A549 (cell line): ENCODE data around the gene ZNF423. TPM values are rescaled to one million over a fixed set of nuclear protein-coding genes. Genes with fewer than 3 reads are reported as not detected.
A peak's percentile ranks its signal among the peaks of the same experiment; 100 is the strongest.

ENCODE experiments used
- ATAC-seq, 2 experiments: fragments of 200-7000 bp in 1 of 2; fragments of >200 bp in 1 of 2; cut with Nextera tagmentation in 1 of 2; cut with Tn5 transposase in 1 of 2; 3 replicates each; pipeline versions ENCODE4 v1.8.0 to v1.9.1; 2018 to 2020; ENCODE audit warnings: mild to moderate bottlenecking in 1 of 2, moderate library complexity in 1 of 2
- CTCF ChIA-PET: fragments of 300-600 bp; sonication (Branson Sonifier 250); formaldehyde crosslinking; extraction: SDS; loops from one replicate; lab custom pipeline; 2021; ENCODE audit warnings: antibody characterized with exemption, inconsistent platforms; lab: Yijun Ruan, JAX
- POLR2A ChIA-PET: fragments of 350-600 bp; formaldehyde crosslinking; extraction: SDS; loops from one replicate; lab custom pipeline; 2021; ENCODE audit warnings: antibody characterized with exemption, inconsistent platforms; lab: Yijun Ruan, JAX
- DNase-seq, 2 experiments: peaks; one replicate each; pipeline versions ENCODE4 v3.0.0 to v3.0.0-alpha.2; 2011 to 2016; ENCODE audit warnings: low read depth in 1 of 2, low spot score in 1 of 2
- FAIRE-seq: peaks from 2 replicates; lab custom pipeline; 2011; peaks lifted over from hg19 to GRCh38; lab: Jason Lieb, UNC
- H3K27ac ChIP-seq, 2 experiments: fragments of >200 bp; sonication (Bioruptor Twin); formaldehyde crosslinking; 3 replicates each; pipeline ENCODE4 v1.5.1; 2016 to 2017
- H3K4me1 ChIP-seq: fragments of >200 bp; sonication (Bioruptor Twin); formaldehyde crosslinking; 3 replicates; pipeline ENCODE4 v1.6.1; 2016
- H3K4me2 ChIP-seq: fragments of >200 bp; sonication (Bioruptor Twin); formaldehyde crosslinking; 3 replicates; pipeline ENCODE4 v1.6.1; 2016
- H3K4me3 ChIP-seq: fragments of >200 bp; sonication (Bioruptor Twin); formaldehyde crosslinking; 3 replicates; pipeline ENCODE4 v1.5.1; 2016
- H3K9me3 ChIP-seq: fragments of >200 bp; sonication (Bioruptor Twin); formaldehyde crosslinking; 3 replicates; pipeline ENCODE4 v1.6.1; 2016
- BHLHE40 ChIP-seq: IDR thresholded peaks from 2 replicates; pipeline ENCODE4 v1.6.1; 2012; ENCODE audit warnings: low read depth, low read length, inconsistent platforms
- EHF ChIP-seq: fragments of 250-450 bp; sonication (Bioruptor Pico); IDR thresholded peaks from 2 replicates; pipeline ENCODE4 v1.5.0; 2020; ENCODE audit warnings: mild to moderate bottlenecking
- EP300 ChIP-seq, 2 experiments: fragments of >200 bp; sonication (Bioruptor Twin); formaldehyde crosslinking; IDR thresholded peaks; 2 replicates in 1 of 2; 3 replicates in 1 of 2; pipeline ENCODE4 v1.6.1; 2016 to 2017
- HDAC2 ChIP-seq: fragments of 200-600 bp; sonication (generic); IDR thresholded peaks from 2 replicates; pipeline ENCODE4 v1.6.1; 2016
- HEYL ChIP-seq: fragments of 250-450 bp; sonication (Bioruptor Pico); IDR thresholded peaks from 2 replicates; pipeline ENCODE4 v1.8.0; 2021; ENCODE audit warnings: mild to moderate bottlenecking, moderate library complexity
- HOXB5 ChIP-seq: fragments of 250-450 bp; sonication (Bioruptor Pico); IDR thresholded peaks from 2 replicates; pipeline ENCODE4 v1.5.0; 2020; ENCODE audit warnings: mild to moderate bottlenecking, moderate library complexity
- KDM1A ChIP-seq: fragments of 200-600 bp; sonication (generic); IDR thresholded peaks from 2 replicates; pipeline ENCODE4 v1.6.1; 2016; ENCODE audit warnings: low read depth, mild to moderate bottlenecking
- KDM5A ChIP-seq: fragments of 200-600 bp; sonication (generic); IDR thresholded peaks from 2 replicates; pipeline ENCODE4 v1.6.1; 2016; ENCODE audit warnings: antibody characterized with exemption, mild to moderate bottlenecking
- MAFK ChIP-seq: fragments of 450-650 bp; IDR thresholded peaks from 2 replicates; pipeline ENCODE4 v1.6.1; 2014; ENCODE audit not compliant: partially characterized antibody
- NPAS2 ChIP-seq: fragments of 250-450 bp; sonication (Bioruptor Pico); IDR thresholded peaks from 2 replicates; pipeline ENCODE4 v1.8.0; 2022; ENCODE audit warnings: mild to moderate bottlenecking, moderate library complexity, borderline replicate concordance
- NR3C1 ChIP-seq: fragments of >200 bp; sonication (Bioruptor Twin); formaldehyde crosslinking; IDR thresholded peaks from 3 replicates; pipeline ENCODE4 v1.6.1; 2017
- RAD21 ChIP-seq, 2 experiments: fragments of >200 bp in 1 of 2; sonication (Bioruptor Twin) in 1 of 2; formaldehyde crosslinking in 1 of 2; IDR thresholded peaks in 1 of 2; conservative IDR thresholded peaks in 1 of 2; 2 replicates in 1 of 2; 3 replicates in 1 of 2; pipeline ENCODE4 v1.6.1; 2012 to 2018; ENCODE audit warnings: inconsistent platforms in 1 of 2
- RARB ChIP-seq: fragments of 250-450 bp; sonication (Bioruptor Pico); IDR thresholded peaks from 2 replicates; pipeline ENCODE4 v1.8.0; 2021; ENCODE audit warnings: mild to moderate bottlenecking, moderate library complexity
- SMC3 ChIP-seq: fragments of >200 bp; sonication (Bioruptor Twin); formaldehyde crosslinking; IDR thresholded peaks from 3 replicates; pipeline ENCODE4 v1.6.1; 2018; ENCODE audit warnings: inconsistent platforms
- TFCP2L1 ChIP-seq: fragments of 250-450 bp; sonication (Bioruptor Pico); IDR thresholded peaks from 2 replicates; pipeline ENCODE4 v1.5.0; 2021; ENCODE audit warnings: mild to moderate bottlenecking
- TP53 ChIP-seq: fragments of 250-450 bp; sonication (Bioruptor Pico); IDR thresholded peaks from 2 replicates; pipeline ENCODE4 v1.5.0; 2021; ENCODE audit warnings: mild to moderate bottlenecking, moderate library complexity
- ZSCAN20 ChIP-seq: fragments of 250-450 bp; sonication (Bioruptor Pico); IDR thresholded peaks from 2 replicates; pipeline ENCODE4 v1.8.0; 2022; ENCODE audit warnings: mild to moderate bottlenecking, moderate library complexity
- WGBS: methylation state at CpG from one replicate; pipeline ENCODE4 v1.1.6; 2017; ENCODE audit errors: missing lambda C conversion rate; 5-methylcytosine and 5-hydroxymethylcytosine counted together
- polyA plus RNA-seq, 4 experiments: library from polyadenylated mRNA; depleted of rRNA in 3 of 4; stranded (reverse); fragments of >200 nt; fragmentation: RNase III in 1 of 4; extraction: RNeasy Plus Mini Kit Qiagen cat#74134 plus additional on column Dnase treatment in 1 of 4; gene quantifications; 2 replicates in 3 of 4; 3 replicates in 1 of 4; pipeline ENCODE4 v1.2.3, GENCODE V29; 2011 to 2017
- TF ChIP-seq, protein P1 (sequence below): fragments of >200 bp; sonication (Bioruptor Twin); formaldehyde crosslinking; IDR thresholded peaks from 3 replicates; pipeline ENCODE4 v1.6.1; 2016
- TF ChIP-seq, protein P2 (sequence below): fragments of 250-450 bp; sonication (Bioruptor Pico); IDR thresholded peaks from 2 replicates; pipeline ENCODE4 v1.5.0; 2021; ENCODE audit warnings: mild to moderate bottlenecking, moderate library complexity, borderline replicate concordance
- TF ChIP-seq, protein P3 (sequence below): fragments of >200 bp; sonication (Bioruptor Twin); formaldehyde crosslinking; IDR thresholded peaks from 2 replicates; pipeline ENCODE4 v1.6.1; 2016
- TF ChIP-seq, protein P4 (sequence below): fragments of 200-600 bp; sonication (generic); IDR thresholded peaks from 2 replicates; pipeline ENCODE4 v1.6.1; 2016; ENCODE audit warnings: antibody characterized with exemption, mild to moderate bottlenecking, moderate library complexity
- TF ChIP-seq, protein P5 (sequence below): fragments of 250-450 bp; sonication (Bioruptor Pico); IDR thresholded peaks from 2 replicates; pipeline ENCODE4 v1.5.0; 2020; ENCODE audit warnings: low read depth, mild to moderate bottlenecking, moderate library complexity
- TF ChIP-seq, protein P6 (sequence below): fragments of >200 bp; sonication (Bioruptor Twin); formaldehyde crosslinking; IDR thresholded peaks from 3 replicates; pipeline ENCODE4 v1.5.1; 2016

The ZNF423 gene
- polyA plus RNA-seq, 2 of the 4 experiments (the other 2 are of a cell fraction) = 0.04 to 0.10 TPM

DNA sequence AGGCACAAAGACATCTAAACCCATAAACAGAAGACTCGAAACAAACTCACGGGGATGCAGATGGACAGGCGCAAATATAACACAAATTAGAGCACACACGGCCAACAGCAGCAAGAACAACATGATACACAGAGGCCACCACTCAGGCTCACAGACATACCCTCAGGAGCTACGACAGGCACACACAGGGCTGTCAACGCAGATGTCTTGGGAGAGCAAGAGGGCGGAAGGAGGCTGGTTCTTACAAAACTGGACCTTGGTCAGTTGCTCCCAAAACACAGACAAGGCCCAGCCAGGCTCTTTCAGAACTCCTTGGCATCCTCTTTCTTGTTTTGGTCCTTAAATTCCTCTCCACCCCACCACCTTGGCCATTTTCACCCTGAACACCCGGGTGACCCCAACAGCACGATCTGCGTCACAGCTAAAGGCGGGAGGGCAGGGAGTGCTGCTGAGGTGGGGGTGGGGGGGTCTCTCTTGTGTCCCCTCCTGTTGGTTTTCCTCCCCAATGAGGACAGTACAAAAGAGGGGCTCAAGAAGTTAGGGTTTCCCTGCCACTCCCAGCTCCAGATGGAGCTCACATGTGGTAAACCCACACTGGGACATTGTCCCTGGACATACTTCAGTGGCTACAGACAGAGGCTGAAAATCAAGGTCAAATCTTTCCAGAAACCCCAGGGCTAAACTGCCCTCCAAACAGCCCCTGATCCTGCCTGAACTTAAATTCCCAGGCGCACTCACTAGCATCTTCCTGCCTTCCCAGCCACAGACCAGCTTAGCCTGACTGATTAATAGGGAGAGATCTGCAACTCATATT is 261.0 kb downstream of the ZNF423 start:
- Histone ChIP-seq H3K27ac (no peak overlapping the region), H3K4me2 (no peak overlapping the region), H3K9me3 (no peaks in the 10 kb centered on the region), H3K4me3 (no peak overlapping the region), H3K4me1 (no peaks in the 10 kb centered on the region)
- FAIRE-seq = no peak
- TF ChIP-seq BHLHE40 = no peak
- TF ChIP-seq HEYL = no peak
- TF ChIP-seq ZSCAN20 (CRISPR knock-in tag) = no peak
- TF ChIP-seq HOXB5 (CRISPR knock-in tag) = no peak
- TF ChIP-seq KDM1A = no peak
- TF ChIP-seq NPAS2 (CRISPR knock-in tag) = no peak
- no peak for TF ChIP-seq HDAC2
- no peak for TF ChIP-seq MAFK
- no peak for TF ChIP-seq RAD21 (conservative IDR thresholded peaks at IDR 0.05 in 1 of 2, IDR thresholded peaks at IDR 0.05 in 1 of 2)
- no peak for TF ChIP-seq KDM5A
- TF ChIP-seq, protein P1, sequence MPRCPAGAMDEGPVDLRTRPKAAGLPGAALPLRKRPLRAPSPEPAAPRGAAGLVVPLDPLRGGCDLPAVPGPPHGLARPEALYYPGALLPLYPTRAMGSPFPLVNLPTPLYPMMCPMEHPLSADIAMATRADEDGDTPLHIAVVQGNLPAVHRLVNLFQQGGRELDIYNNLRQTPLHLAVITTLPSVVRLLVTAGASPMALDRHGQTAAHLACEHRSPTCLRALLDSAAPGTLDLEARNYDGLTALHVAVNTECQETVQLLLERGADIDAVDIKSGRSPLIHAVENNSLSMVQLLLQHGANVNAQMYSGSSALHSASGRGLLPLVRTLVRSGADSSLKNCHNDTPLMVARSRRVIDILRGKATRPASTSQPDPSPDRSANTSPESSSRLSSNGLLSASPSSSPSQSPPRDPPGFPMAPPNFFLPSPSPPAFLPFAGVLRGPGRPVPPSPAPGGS = no peak
- TF ChIP-seq, protein P2, sequence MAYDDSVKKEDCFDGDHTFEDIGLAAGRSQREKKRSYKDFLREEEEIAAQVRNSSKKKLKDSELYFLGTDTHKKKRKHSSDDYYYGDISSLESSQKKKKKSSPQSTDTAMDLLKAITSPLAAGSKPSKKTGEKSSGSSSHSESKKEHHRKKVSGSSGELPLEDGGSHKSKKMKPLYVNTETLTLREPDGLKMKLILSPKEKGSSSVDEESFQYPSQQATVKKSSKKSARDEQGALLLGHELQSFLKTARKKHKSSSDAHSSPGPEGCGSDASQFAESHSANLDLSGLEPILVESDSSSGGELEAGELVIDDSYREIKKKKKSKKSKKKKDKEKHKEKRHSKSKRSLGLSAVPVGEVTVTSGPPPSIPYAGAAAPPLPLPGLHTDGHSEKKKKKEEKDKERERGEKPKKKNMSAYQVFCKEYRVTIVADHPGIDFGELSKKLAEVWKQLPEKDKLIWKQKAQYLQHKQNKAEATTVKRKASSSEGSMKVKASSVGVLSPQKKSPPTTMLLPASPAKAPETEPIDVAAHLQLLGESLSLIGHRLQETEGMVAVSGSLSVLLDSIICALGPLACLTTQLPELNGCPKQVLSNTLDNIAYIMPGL (CRISPR knock-in tag) = no peak
- TF ChIP-seq EHF = no peak
- no peak for TF ChIP-seq SMC3
- TF ChIP-seq NR3C1 = no peak
- TF ChIP-seq, protein P3, sequence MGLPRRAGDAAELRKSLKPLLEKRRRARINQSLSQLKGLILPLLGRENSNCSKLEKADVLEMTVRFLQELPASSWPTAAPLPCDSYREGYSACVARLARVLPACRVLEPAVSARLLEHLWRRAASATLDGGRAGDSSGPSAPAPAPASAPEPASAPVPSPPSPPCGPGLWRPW = no peak
- WGBS = 29% methylated on average over 12 of the region's 12 CpGs
- 0 out of 6 replicates have a peak, but pooled peaks of 1 of the 2 experiments have one; percentile 14 for ATAC-seq
- DNase-seq = no peak
- CTCF ChIA-PET = interaction anchor here (0.7 to 1.2 kb wide), 3 partner anchors 10 to 187 kb away, joined by 3 to 4 read pairs (median 3); no protein-coding TSS in a partner anchor
- POLR2A ChIA-PET = no interaction called here

DNA sequence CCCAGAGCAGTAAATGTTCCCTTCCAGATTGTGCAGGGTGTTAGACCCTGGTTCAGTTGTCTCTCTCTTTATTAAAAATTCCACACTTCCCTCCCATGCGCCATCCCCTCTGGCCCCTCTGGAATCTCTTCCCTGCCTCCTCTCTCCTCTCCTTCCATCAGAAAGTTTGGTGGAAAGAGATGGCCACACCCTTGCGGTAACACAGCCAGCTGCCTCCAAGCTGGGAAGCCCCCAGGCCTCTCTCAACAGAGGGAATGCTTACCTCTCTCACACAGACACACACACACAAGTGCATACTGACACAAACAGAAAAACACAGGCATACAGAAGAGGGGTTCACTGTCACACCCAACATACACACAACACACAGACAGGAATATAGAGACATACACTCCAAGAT is 261.8 kb downstream of the ZNF423 start:
- FAIRE-seq = no peak
- CTCF ChIA-PET = interaction anchor here (1.1 to 2.9 kb wide), 6 partner anchors 17 to 190 kb away, joined by 3 to 20 read pairs (median 10); no protein-coding TSS in a partner anchor
- TF ChIP-seq RARB (CRISPR knock-in tag) (no peak), MAFK (no peak), EP300 (IDR thresholded peaks at IDR 0.05) (no peak), EHF (no peak), TP53 (CRISPR knock-in tag) (no peak), TFCP2L1 (CRISPR knock-in tag) (no peak)
- TF ChIP-seq, protein P4, sequence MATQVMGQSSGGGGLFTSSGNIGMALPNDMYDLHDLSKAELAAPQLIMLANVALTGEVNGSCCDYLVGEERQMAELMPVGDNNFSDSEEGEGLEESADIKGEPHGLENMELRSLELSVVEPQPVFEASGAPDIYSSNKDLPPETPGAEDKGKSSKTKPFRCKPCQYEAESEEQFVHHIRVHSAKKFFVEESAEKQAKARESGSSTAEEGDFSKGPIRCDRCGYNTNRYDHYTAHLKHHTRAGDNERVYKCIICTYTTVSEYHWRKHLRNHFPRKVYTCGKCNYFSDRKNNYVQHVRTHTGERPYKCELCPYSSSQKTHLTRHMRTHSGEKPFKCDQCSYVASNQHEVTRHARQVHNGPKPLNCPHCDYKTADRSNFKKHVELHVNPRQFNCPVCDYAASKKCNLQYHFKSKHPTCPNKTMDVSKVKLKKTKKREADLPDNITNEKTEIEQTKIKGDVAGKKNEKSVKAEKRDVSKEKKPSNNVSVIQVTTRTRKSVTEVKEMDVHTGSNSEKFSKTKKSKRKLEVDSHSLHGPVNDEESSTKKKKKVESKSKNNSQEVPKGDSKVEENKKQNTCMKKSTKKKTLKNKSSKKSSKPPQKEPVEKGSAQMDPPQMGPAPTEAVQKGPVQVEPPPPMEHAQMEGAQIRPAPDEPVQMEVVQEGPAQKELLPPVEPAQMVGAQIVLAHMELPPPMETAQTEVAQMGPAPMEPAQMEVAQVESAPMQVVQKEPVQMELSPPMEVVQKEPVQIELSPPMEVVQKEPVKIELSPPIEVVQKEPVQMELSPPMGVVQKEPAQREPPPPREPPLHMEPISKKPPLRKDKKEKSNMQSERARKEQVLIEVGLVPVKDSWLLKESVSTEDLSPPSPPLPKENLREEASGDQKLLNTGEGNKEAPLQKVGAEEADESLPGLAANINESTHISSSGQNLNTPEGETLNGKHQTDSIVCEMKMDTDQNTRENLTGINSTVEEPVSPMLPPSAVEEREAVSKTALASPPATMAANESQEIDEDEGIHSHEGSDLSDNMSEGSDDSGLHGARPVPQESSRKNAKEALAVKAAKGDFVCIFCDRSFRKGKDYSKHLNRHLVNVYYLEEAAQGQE = no peak
- TF ChIP-seq, protein P5, sequence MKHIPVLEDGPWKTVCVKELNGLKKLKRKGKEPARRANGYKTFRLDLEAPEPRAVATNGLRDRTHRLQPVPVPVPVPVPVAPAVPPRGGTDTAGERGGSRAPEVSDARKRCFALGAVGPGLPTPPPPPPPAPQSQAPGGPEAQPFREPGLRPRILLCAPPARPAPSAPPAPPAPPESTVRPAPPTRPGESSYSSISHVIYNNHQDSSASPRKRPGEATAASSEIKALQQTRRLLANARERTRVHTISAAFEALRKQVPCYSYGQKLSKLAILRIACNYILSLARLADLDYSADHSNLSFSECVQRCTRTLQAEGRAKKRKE (CRISPR knock-in tag) = no peak
- TF ChIP-seq, protein P6, sequence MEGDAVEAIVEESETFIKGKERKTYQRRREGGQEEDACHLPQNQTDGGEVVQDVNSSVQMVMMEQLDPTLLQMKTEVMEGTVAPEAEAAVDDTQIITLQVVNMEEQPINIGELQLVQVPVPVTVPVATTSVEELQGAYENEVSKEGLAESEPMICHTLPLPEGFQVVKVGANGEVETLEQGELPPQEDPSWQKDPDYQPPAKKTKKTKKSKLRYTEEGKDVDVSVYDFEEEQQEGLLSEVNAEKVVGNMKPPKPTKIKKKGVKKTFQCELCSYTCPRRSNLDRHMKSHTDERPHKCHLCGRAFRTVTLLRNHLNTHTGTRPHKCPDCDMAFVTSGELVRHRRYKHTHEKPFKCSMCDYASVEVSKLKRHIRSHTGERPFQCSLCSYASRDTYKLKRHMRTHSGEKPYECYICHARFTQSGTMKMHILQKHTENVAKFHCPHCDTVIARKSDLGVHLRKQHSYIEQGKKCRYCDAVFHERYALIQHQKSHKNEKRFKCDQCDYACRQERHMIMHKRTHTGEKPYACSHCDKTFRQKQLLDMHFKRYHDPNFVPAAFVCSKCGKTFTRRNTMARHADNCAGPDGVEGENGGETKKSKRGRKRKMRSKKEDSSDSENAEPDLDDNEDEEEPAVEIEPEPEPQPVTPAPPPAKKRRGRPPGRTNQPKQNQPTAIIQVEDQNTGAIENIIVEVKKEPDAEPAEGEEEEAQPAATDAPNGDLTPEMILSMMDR = no peak

More for the DNA sequence above, 261.8 kb downstream of the ZNF423 start:
- POLR2A ChIA-PET = no interaction called here
- no peak overlapping the region for H3K4me3 ChIP-seq
- ATAC-seq (no peak), DNase-seq (no peak)
- no peak overlapping the region for H3K27ac ChIP-seq
- WGBS = 49% methylated on average over 2 of the region's 2 CpGs
- H3K4me2 ChIP-seq = no peak overlapping the region
- no peaks in the 10 kb centered on the region for H3K9me3 ChIP-seq
- H3K4me1 ChIP-seq = no peaks in the 10 kb centered on the region
